NB4 (cell line): ENCODE measurements around the gene RBM19.

Source experiments
- POLR2A ChIP-seq: IDR thresholded peaks from 2 replicates; pipeline ENCODE4 v1.6.1; 2011; ENCODE audit warnings: mild to moderate bottlenecking; ENCODE audit not compliant: insufficient read length; ENCODE audit errors: extremely low read depth
- TF ChIP-seq, protein P1 (sequence below): IDR thresholded peaks from one replicate; pipeline ENCODE4 v1.5.1; 2012; ENCODE audit warnings: low read depth, low read length
- TF ChIP-seq, protein P2 (sequence below): IDR thresholded peaks from 2 replicates; pipeline ENCODE4 v1.6.1; 2011; ENCODE audit warnings: low read depth, low read length

DNA sequence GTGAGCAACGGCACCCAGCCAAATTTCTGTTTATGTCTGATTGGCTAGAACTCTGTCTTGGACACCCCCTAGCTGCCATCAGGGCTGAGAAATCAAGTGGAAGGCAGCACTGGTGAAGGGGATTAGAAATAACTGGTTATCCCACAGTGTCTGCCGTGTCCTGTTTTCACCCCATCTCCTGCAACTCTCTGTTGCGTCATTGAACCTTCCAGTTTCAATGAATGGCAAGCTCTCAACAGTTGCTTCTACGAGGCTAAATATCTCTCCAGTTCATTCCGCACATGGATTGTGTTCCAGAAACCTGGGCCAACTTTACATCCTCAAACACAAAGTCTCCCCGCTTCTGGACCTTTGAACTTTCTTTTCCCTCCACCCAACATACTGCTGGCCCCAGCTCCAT is 173.7 kb downstream of the RBM19 start:
- TF ChIP-seq, protein P1, sequence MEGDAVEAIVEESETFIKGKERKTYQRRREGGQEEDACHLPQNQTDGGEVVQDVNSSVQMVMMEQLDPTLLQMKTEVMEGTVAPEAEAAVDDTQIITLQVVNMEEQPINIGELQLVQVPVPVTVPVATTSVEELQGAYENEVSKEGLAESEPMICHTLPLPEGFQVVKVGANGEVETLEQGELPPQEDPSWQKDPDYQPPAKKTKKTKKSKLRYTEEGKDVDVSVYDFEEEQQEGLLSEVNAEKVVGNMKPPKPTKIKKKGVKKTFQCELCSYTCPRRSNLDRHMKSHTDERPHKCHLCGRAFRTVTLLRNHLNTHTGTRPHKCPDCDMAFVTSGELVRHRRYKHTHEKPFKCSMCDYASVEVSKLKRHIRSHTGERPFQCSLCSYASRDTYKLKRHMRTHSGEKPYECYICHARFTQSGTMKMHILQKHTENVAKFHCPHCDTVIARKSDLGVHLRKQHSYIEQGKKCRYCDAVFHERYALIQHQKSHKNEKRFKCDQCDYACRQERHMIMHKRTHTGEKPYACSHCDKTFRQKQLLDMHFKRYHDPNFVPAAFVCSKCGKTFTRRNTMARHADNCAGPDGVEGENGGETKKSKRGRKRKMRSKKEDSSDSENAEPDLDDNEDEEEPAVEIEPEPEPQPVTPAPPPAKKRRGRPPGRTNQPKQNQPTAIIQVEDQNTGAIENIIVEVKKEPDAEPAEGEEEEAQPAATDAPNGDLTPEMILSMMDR: no peak
- TF ChIP-seq, protein P2, sequence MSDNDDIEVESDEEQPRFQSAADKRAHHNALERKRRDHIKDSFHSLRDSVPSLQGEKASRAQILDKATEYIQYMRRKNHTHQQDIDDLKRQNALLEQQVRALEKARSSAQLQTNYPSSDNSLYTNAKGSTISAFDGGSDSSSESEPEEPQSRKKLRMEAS: no peak
- no peak for TF ChIP-seq POLR2A
